HCT116 (cell line): ENCODE measurements around the gene TMEM141. TPM values are rescaled to one million over a fixed set of nuclear protein-coding genes. Genes with fewer than 3 reads are reported as not detected.

Source experiments
- ATAC-seq: fragments of 200-7000 bp; cut with Tn5 transposase; 2 replicates; pipeline ENCODE4 v1.9.1; 2020; ENCODE audit warnings: mild to moderate bottlenecking, moderate library complexity
- BruUV-seq: library from RNA; stranded (reverse); fragments of 400-500 nt; replicated peaks from 2 replicates; lab custom pipeline; 2021; lab: Mats Ljungman, UMichigan
- CTCF ChIA-PET: fragments of 300-600 bp; sonication (Branson Sonifier 250); formaldehyde crosslinking; loops from one replicate; lab custom pipeline; 2021; ENCODE audit warnings: antibody characterized with exemption; lab: Charles Lee
- POLR2A ChIA-PET: fragments of 300-600, 350-600 bp; sonication (Branson Sonifier 250); formaldehyde crosslinking; loops from one replicate; lab custom pipeline; 2021; ENCODE audit warnings: antibody characterized with exemption; lab: Charles Lee
- RAD21 ChIA-PET, 2 experiments: fragments of 300-600 bp; sonication (Branson Sonifier 250); formaldehyde crosslinking; loops; one replicate each; lab custom pipeline; 2023; ENCODE audit warnings: low total read pairs in 2 of 2; ENCODE audit not compliant: uncharacterized antibody in 2 of 2, unreplicated experiment in 2 of 2, low non-redundant PET in 1 of 2; lab: Charles Lee
- DNase-seq: peaks from one replicate; pipeline ENCODE4 v3.0.0-alpha.2; 2010; ENCODE audit warnings: low read depth, low spot score
- H2AFZ ChIP-seq: fragments of 200-600 bp; shearing (Covaris generic), sonication (generic); 2 replicates; pipeline ENCODE4 v1.6.1; 2017; ENCODE audit warnings: low read depth, mixed run types, mixed read lengths, antibody characterized with exemption, low read length; ENCODE audit not compliant: poor library complexity, severe bottlenecking
- H3K27ac ChIP-seq: 2 replicates; pipeline ENCODE4 v1.5.1; 2012; ENCODE audit warnings: low read depth, low read length
- H3K27me3 ChIP-seq: fragments of 200-600 bp; sonication (generic); 2 replicates; pipeline ENCODE4 v1.6.1; 2016; ENCODE audit warnings: mixed run types, low read length, mixed read lengths; ENCODE audit not compliant: insufficient read depth
- H3K36me3 ChIP-seq, 2 experiments: fragments of 200-500 bp in 1 of 2; fragments of 200-600 bp in 1 of 2; sonication (Bioruptor generic) in 1 of 2; sonication (generic) in 1 of 2; 2 replicates each; pipeline versions ENCODE4 v1.5.1 to v1.6.1; 2014 to 2016; ENCODE audit warnings: low read length in 2 of 2, inconsistent platforms in 1 of 2, mixed read lengths in 1 of 2, mixed run types in 1 of 2; ENCODE audit not compliant: insufficient read depth in 2 of 2, control insufficient read depth in 1 of 2
- H3K4me1 ChIP-seq, 2 experiments: fragments of 200-600 bp in 1 of 2; sonication (generic) in 1 of 2; 2 replicates each; pipeline versions ENCODE4 v1.5.1 to v1.6.1; 2012 to 2017; ENCODE audit warnings: low read length in 2 of 2, inconsistent platforms in 1 of 2, mild to moderate bottlenecking in 1 of 2, mixed read lengths in 1 of 2, mixed run types in 1 of 2, moderate library complexity in 1 of 2; ENCODE audit not compliant: insufficient read depth in 2 of 2, control insufficient read depth in 1 of 2
- H3K4me2 ChIP-seq: fragments of 200-600 bp; sonication (generic); 2 replicates; pipeline ENCODE4 v1.6.1; 2017; ENCODE audit warnings: mixed run types, low read length, mixed read lengths
- H3K4me3 ChIP-seq, 2 experiments: fragments of 200-600 bp in 1 of 2; sonication (generic) in 1 of 2; replicated peaks in 1 of 2; 2 replicates each; pipeline ENCODE4 v1.5.1; 2011 to 2016; ENCODE audit warnings: low read length in 2 of 2, control low read depth in 1 of 2, low read depth in 1 of 2, mild to moderate bottlenecking in 1 of 2, mixed read lengths in 1 of 2, mixed run types in 1 of 2
- H3K79me2 ChIP-seq: fragments of 200-600 bp; sonication (generic); 2 replicates; pipeline ENCODE4 v1.6.1; 2017; ENCODE audit warnings: mild to moderate bottlenecking, mixed run types, low read length, moderate library complexity, mixed read lengths; ENCODE audit not compliant: insufficient read depth
- H3K9ac ChIP-seq: fragments of 200-600 bp; sonication (generic); 2 replicates; pipeline ENCODE4 v1.6.1; 2016; ENCODE audit warnings: low read length, mixed read lengths
- H3K9me2 ChIP-seq: fragments of 200-600 bp; sonication (generic), shearing (Covaris generic); 2 replicates; pipeline ENCODE4 v1.6.1; 2017; ENCODE audit warnings: mixed run types, mild to moderate bottlenecking, moderate library complexity; ENCODE audit not compliant: insufficient read depth
- H3K9me3 ChIP-seq, 2 experiments: fragments of 200-500 bp in 1 of 2; fragments of 200-600 bp in 1 of 2; sonication (Bioruptor generic) in 1 of 2; sonication (generic) in 1 of 2; 2 replicates each; pipeline ENCODE4 v1.6.1; 2014 to 2017; ENCODE audit warnings: low read length in 2 of 2, mixed read lengths in 2 of 2, inconsistent platforms in 1 of 2, low read depth in 1 of 2, mild to moderate bottlenecking in 1 of 2, mixed run types in 1 of 2, moderate library complexity in 1 of 2; ENCODE audit not compliant: control insufficient read depth in 1 of 2, insufficient read depth in 1 of 2
- H4K20me1 ChIP-seq: fragments of 200-600 bp; sonication (generic), shearing (Covaris generic); 2 replicates; pipeline ENCODE4 v1.6.1; 2017; ENCODE audit warnings: mixed run types, mild to moderate bottlenecking, moderate library complexity; ENCODE audit not compliant: insufficient read depth
- ATF3 ChIP-seq: IDR thresholded peaks from 2 replicates; pipeline ENCODE4 v1.6.1; 2012
- CBX3 ChIP-seq: IDR thresholded peaks from 2 replicates; pipeline ENCODE4 v1.6.1; 2012; ENCODE audit warnings: low read depth
- EGR1 ChIP-seq: IDR thresholded peaks from 2 replicates; pipeline ENCODE4 v1.6.1; 2012; ENCODE audit warnings: low read depth
- YY1 ChIP-seq: IDR thresholded peaks from 2 replicates; pipeline ENCODE4 v1.6.1; 2011; ENCODE audit warnings: low read length, low read depth, moderate library complexity, mild to moderate bottlenecking; ENCODE audit not compliant: insufficient replicate concordance; ENCODE audit errors: extremely low read depth
- ZNF274 ChIP-seq: fragments of 200-500 bp; sonication (Bioruptor generic); IDR thresholded peaks from 2 replicates; pipeline ENCODE4 v1.6.1; 2014; ENCODE audit warnings: mild to moderate bottlenecking, low read depth, low read length, inconsistent platforms
- intact Hi-C: fragments of 100-400 bp; cut with micrococcal nuclease; formaldehyde crosslinking; loops from 2 replicates; pipeline ENCODE4 v1.10.0; 2022
- total RNA-seq: library from RNA; stranded (reverse); gene quantifications from one replicate; pipeline ENCODE4 v1.2.1, GENCODE V29; 2021; ENCODE audit not compliant: unreplicated experiment
- TF ChIP-seq, protein P1 (sequence below), 3 experiments: fragments of 200-600 bp in 1 of 3; sonication (generic) in 1 of 3; IDR thresholded peaks in 2 of 3; conservative IDR thresholded peaks in 1 of 3; 2 replicates each; pipeline ENCODE4 v1.5.1; 2012 to 2017; ENCODE audit warnings: low read depth in 2 of 3, low read length in 2 of 3, antibody characterized with exemption in 1 of 3, borderline replicate concordance in 1 of 3, control low read depth in 1 of 3, mild to moderate bottlenecking in 1 of 3, mixed read lengths in 1 of 3, mixed run types in 1 of 3, moderate library complexity in 1 of 3; ENCODE audit not compliant: insufficient read depth in 1 of 3

The TMEM141 gene
- total RNA-seq, 1 experiment from 2014 or later, result 73.6 TPM

DNA sequence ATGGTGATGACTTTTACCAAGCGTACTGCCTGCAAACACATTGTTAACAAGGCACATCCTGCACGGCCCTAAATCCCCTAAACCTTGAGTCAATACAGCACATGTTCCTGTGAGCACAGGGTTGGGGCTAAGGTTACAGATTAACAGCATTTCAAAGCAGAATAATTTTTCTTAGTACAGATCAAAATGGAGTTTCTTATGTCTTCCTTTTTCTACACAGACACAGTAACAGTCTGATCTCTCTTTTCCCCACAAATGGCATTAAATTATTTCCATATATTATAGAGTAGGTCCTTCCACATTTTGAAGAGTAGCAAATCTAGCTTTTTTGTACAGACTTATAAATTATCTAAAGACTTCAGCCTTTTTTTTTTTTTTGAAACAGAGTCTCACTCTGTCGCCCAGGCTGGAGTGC is 1.6 kb upstream of the TMEM141 start:
- intact Hi-C loops, result loop anchor here (5.0 to 10.0 kb wide), 2 partner anchors 153 to 435 kb away; partner anchors contain the start of genes CYSRT1, FBXW5, RNF208 and RNF224
- Histone ChIP-seq H3K79me2 (peaks cover 12% of the 10 kb centered on the region; the same call in 1 of the 2 replicates), H3K4me3 (no peak overlapping the region), H4K20me1 (no peaks in the 10 kb centered on the region), H3K9ac (no peak overlapping the region), H3K27me3 (no peaks in the 10 kb centered on the region), H2AFZ (no peak overlapping the region), H3K9me3 (no peaks in the 10 kb centered on the region), H3K4me1 (peaks cover 14 to 41% of the 10 kb centered on the region in 2 experiments; a peak in 3 of 4 replicates), H3K9me2 (no peaks in the 10 kb centered on the region), H3K4me2 (no peak overlapping the region), H3K27ac (no peak overlapping the region), H3K36me3 (no peaks in the 10 kb centered on the region; a peak in 1 of 4 replicates)
- TF ChIP-seq, protein P1, sequence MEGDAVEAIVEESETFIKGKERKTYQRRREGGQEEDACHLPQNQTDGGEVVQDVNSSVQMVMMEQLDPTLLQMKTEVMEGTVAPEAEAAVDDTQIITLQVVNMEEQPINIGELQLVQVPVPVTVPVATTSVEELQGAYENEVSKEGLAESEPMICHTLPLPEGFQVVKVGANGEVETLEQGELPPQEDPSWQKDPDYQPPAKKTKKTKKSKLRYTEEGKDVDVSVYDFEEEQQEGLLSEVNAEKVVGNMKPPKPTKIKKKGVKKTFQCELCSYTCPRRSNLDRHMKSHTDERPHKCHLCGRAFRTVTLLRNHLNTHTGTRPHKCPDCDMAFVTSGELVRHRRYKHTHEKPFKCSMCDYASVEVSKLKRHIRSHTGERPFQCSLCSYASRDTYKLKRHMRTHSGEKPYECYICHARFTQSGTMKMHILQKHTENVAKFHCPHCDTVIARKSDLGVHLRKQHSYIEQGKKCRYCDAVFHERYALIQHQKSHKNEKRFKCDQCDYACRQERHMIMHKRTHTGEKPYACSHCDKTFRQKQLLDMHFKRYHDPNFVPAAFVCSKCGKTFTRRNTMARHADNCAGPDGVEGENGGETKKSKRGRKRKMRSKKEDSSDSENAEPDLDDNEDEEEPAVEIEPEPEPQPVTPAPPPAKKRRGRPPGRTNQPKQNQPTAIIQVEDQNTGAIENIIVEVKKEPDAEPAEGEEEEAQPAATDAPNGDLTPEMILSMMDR (IDR thresholded peaks at IDR 0.05 in 2 of 3, conservative IDR thresholded peaks at IDR 0.05 in 1 of 3; ENCODE audit: borderline replicate concordance in 1 of 3, insufficient read depth in 1 of 3, low read depth in 2 of 3, low read length in 2 of 3), result no peak
- TF ChIP-seq ATF3, result no peak
- TF ChIP-seq YY1, result no peak
- TF ChIP-seq ZNF274, result no peak
- no peak for TF ChIP-seq CBX3
- TF ChIP-seq EGR1, result no peak
- DNase-seq (no peak), ATAC-seq (no peak)
- no TSS peak for BruUV-seq
- ChIA-PET RAD21 (no interaction called here), CTCF (no interaction called here), POLR2A (no interaction called here)
